ENCODE data around the gene DIDO1. TPM values are rescaled to one million over a fixed set of nuclear protein-coding genes. Genes with fewer than 3 reads are reported as not detected.

DIDO1 gene
- total and polyA plus RNA-seq, 2 of the 13 experiments (the other 11 are each of a cell fraction or from before 2014, with no cell fraction given): 75.0 to 75.1 TPM

GRCh38 chr20:62861726-62862336 is 64.5 kb downstream of the DIDO1 start, which contains the start of gene TCFL5 (continued):
- TF ChIP-seq ZFP62 (CRISPR knock-in tag; IDR thresholded peaks at IDR 0.05): no peak
- TF ChIP-seq ONECUT2 (CRISPR knock-in tag; IDR thresholded peaks at IDR 0.05): peak; percentile 55; the same call in 1 of the 2 replicates
- no peak for TF ChIP-seq ATF7 (IDR thresholded peaks at IDR 0.05)
- peak; percentile 52; the same call in 1 of the 2 replicates for TF ChIP-seq ATF7 (CRISPR knock-in tag; IDR thresholded peaks at IDR 0.05)
- no peak for TF ChIP-seq POLR2AphosphoS2 (IDR thresholded peaks at IDR 0.05; ENCODE audit: low read depth, low read length)
- TF ChIP-seq ZC3H4 (CRISPR knock-in tag; IDR thresholded peaks at IDR 0.05; ENCODE audit: borderline replicate concordance): peak; percentile 83; the same call in 1 of the 2 replicates
- peak; percentile 84 for TF ChIP-seq SOX5 (CRISPR knock-in tag; IDR thresholded peaks at IDR 0.05; ENCODE audit: borderline replicate concordance)
- TF ChIP-seq, protein P1, sequence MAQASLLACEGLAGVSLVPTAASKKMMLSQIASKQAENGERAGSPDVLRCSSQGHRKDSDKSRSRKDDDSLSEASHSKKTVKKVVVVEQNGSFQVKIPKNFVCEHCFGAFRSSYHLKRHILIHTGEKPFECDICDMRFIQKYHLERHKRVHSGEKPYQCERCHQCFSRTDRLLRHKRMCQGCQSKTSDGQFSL (CRISPR knock-in tag; IDR thresholded peaks at IDR 0.05): peak; percentile 65; the same call in 1 of the 2 replicates
- TF ChIP-seq, protein P2, sequence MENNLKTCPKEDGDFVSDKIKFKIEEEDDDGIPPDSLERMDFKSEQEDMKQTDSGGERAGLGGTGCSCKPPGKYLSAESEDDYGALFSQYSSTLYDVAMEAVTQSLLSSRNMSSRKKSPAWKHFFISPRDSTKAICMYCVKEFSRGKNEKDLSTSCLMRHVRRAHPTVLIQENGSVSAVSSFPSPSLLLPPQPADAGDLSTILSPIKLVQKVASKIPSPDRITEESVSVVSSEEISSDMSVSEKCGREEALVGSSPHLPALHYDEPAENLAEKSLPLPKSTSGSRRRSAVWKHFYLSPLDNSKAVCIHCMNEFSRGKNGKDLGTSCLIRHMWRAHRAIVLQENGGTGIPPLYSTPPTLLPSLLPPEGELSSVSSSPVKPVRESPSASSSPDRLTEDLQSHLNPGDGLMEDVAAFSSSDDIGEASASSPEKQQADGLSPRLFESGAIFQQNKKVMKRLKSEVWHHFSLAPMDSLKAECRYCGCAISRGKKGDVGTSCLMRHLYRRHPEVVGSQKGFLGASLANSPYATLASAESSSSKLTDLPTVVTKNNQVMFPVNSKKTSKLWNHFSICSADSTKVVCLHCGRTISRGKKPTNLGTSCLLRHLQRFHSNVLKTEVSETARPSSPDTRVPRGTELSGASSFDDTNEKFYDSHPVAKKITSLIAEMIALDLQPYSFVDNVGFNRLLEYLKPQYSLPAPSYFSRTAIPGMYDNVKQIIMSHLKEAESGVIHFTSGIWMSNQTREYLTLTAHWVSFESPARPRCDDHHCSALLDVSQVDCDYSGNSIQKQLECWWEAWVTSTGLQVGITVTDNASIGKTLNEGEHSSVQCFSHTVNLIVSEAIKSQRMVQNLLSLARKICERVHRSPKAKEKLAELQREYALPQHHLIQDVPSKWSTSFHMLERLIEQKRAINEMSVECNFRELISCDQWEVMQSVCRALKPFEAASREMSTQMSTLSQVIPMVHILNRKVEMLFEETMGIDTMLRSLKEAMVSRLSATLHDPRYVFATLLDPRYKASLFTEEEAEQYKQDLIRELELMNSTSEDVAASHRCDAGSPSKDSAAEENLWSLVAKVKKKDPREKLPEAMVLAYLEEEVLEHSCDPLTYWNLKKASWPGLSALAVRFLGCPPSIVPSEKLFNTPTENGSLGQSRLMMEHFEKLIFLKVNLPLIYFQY (CRISPR knock-in tag; IDR thresholded peaks at IDR 0.05; ENCODE audit: borderline replicate concordance): peak; percentile 74
- 0 out of 2 replicates have a peak, but pooled peaks have one; percentile 57 for TF ChIP-seq KLF15 (CRISPR knock-in tag; IDR thresholded peaks at IDR 0.05; ENCODE audit: borderline replicate concordance)
- TF ChIP-seq, protein P3, sequence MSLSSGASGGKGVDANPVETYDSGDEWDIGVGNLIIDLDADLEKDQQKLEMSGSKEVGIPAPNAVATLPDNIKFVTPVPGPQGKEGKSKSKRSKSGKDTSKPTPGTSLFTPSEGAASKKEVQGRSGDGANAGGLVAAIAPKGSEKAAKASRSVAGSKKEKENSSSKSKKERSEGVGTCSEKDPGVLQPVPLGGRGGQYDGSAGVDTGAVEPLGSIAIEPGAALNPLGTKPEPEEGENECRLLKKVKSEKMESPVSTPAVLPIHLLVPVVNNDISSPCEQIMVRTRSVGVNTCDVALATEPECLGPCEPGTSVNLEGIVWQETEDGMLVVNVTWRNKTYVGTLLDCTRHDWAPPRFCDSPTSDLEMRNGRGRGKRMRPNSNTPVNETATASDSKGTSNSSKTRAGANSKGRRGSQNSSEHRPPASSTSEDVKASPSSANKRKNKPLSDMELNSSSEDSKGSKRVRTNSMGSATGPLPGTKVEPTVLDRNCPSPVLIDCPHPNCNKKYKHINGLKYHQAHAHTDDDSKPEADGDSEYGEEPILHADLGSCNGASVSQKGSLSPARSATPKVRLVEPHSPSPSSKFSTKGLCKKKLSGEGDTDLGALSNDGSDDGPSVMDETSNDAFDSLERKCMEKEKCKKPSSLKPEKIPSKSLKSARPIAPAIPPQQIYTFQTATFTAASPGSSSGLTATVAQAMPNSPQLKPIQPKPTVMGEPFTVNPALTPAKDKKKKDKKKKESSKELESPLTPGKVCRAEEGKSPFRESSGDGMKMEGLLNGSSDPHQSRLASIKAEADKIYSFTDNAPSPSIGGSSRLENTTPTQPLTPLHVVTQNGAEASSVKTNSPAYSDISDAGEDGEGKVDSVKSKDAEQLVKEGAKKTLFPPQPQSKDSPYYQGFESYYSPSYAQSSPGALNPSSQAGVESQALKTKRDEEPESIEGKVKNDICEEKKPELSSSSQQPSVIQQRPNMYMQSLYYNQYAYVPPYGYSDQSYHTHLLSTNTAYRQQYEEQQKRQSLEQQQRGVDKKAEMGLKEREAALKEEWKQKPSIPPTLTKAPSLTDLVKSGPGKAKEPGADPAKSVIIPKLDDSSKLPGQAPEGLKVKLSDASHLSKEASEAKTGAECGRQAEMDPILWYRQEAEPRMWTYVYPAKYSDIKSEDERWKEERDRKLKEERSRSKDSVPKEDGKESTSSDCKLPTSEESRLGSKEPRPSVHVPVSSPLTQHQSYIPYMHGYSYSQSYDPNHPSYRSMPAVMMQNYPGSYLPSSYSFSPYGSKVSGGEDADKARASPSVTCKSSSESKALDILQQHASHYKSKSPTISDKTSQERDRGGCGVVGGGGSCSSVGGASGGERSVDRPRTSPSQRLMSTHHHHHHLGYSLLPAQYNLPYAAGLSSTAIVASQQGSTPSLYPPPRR (CRISPR knock-in tag; IDR thresholded peaks at IDR 0.05; ENCODE audit: borderline replicate concordance): peak; percentile 63; the same call in 1 of the 2 replicates
- peak; percentile 83; the same call in 1 of the 2 replicates for TF ChIP-seq SMAD9 (CRISPR knock-in tag; IDR thresholded peaks at IDR 0.05)
- TF ChIP-seq ZNF382 (CRISPR knock-in tag; IDR thresholded peaks at IDR 0.05; ENCODE audit: borderline replicate concordance): no peak
- no peak for TF ChIP-seq STAG1 (CRISPR knock-in tag; IDR thresholded peaks at IDR 0.05)
- TF ChIP-seq ZFY (CRISPR knock-in tag; IDR thresholded peaks at IDR 0.05): peak; percentile 87
- no peak for TF ChIP-seq FIP1L1 (IDR thresholded peaks at IDR 0.05; ENCODE audit: borderline replicate concordance, insufficient read depth, low read depth, low read length)
- peak; percentile 96; the same call in 1 of the 2 replicates for TF ChIP-seq NFATC3 (CRISPR knock-in tag; IDR thresholded peaks at IDR 0.05)
- TF ChIP-seq KAT2B (IDR thresholded peaks at IDR 0.05; ENCODE audit: borderline replicate concordance, low read depth, low read length): no peak
- TF ChIP-seq HINFP (CRISPR knock-in tag; IDR thresholded peaks at IDR 0.05; ENCODE audit: low read depth): peak; percentile 94

All from HepG2 (cell line).